VCaP (cell line): ENCODE data around the gene KCNJ4.

ENCODE experiments used
- H3K27ac ChIP-seq: fragments of 450-650 bp; 2 replicates; pipeline ENCODE4 v1.5.1; 2017
- TF ChIP-seq, protein P1 (sequence below): fragments of 450-650 bp; conservative IDR thresholded peaks from 2 replicates; pipeline ENCODE4 v1.5.1; 2017; ENCODE audit warnings: mild to moderate bottlenecking, moderate library complexity

KCNJ4 gene

DNA sequence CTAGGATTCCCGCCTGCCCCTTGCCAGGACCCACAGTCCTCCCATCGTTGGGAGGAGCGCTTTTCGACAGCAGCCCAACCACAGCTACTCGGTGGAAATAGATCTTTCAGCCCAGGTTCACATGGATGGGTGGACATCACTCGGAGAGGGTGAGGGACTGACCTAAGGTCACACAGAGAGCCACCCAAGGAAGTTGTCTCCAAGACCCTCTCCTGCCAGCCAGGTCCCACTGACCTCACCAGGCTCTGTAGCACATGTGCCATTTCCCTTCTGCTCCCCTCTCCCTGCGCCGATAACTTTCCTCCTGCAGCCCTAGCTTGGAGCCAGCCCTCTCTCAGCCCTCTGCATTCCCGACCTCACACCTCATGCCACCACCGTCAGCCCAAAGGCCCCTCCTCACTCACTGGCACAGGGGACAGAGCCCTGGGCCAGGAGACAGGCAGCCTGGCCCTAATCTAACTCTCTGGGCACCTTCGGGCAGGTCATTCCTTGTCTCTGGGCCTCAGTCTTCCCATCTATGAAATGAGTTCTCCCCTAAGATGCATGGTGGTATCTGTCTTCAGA, 4.7 kb downstream of the KCNJ4 start:
- no peak overlapping the region for H3K27ac ChIP-seq
- TF ChIP-seq, protein P1, sequence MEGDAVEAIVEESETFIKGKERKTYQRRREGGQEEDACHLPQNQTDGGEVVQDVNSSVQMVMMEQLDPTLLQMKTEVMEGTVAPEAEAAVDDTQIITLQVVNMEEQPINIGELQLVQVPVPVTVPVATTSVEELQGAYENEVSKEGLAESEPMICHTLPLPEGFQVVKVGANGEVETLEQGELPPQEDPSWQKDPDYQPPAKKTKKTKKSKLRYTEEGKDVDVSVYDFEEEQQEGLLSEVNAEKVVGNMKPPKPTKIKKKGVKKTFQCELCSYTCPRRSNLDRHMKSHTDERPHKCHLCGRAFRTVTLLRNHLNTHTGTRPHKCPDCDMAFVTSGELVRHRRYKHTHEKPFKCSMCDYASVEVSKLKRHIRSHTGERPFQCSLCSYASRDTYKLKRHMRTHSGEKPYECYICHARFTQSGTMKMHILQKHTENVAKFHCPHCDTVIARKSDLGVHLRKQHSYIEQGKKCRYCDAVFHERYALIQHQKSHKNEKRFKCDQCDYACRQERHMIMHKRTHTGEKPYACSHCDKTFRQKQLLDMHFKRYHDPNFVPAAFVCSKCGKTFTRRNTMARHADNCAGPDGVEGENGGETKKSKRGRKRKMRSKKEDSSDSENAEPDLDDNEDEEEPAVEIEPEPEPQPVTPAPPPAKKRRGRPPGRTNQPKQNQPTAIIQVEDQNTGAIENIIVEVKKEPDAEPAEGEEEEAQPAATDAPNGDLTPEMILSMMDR: no peak

DNA sequence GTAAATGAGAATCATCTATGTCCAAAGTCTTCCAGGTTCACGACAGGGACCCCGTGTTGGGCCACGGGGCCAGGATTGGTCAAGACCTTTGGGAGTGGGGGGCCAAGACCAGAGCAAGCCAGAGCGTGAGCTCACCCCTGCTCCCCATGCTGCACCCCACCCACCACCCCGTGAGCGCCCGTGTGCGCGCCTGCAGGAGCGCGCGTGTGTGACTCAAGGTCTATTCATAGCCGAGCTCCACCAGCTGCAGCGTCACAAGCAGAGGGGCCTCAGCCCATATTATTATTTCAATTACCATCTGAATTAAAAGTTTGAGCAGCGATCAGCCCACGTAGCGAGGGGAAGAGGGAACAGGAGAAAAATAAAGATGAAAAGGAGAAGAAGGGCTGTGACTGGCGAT, 5.2 kb downstream of the KCNJ4 start:
- H3K27ac ChIP-seq: no peak overlapping the region
- TF ChIP-seq, protein P1: no peak

DNA sequence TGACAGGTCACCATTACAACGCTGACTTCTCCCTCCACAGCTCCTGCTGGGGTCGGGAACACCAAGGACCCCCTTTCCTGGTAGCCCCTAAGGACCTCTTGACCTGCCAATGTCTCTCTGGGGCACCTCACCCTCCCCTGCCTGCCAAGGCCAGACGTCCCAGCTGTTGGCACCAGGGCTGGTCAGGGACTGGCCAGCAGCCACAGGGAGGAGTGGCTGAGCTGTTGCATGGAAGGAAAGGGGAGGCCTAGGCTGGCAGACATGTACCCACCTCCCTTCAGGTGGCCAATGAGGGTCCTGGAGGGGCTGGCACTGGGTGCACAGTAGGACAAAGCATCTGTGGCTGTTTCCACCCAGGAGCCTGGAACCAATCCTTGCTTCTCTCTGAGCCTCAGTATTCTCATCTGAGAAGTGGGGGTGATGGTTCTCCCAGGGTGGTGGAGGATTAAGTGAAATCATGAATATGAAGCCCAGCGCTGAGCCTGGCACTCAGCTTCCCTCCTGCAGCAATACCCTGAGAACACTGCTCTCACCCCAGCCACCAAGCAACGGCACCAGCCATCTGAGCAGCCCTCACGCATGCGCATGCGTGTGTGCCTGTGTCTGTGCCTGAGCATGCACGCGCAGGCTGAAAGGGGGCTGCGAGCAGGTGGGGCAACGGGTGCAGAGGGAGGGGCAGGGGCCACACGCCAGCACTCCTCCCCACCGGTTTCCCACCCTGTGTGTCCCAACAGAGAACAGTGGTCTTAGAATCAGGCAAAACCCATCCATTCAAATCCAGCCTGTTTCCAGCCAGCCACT, 5.9 kb downstream of the KCNJ4 start:
- TF ChIP-seq, protein P1: no peak
- H3K27ac ChIP-seq: no peak overlapping the region

GRCh38 chr22:38446018-38446601, 8.9 kb downstream of the KCNJ4 start:
- TF ChIP-seq, protein P1: no peak
- no peak overlapping the region for H3K27ac ChIP-seq

DNA sequence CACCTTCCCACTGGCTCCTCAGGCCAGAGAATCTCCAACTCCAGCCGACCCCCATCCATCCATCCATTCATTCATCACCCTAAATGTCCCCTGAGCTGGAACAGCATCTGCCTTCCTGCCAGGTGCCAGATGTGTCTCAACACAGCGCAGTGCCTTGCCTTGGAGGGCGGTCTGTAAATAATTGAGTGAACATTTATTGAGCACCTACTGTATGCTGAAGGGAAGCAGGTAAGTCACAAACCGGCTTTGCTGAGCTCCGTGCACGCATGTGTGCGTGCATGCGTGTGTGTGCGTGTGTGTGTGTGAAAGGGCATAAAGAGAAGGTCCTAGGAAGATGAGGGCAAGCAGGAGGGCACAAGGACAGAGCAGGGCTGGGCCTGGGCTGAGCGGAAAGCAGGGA, 10.2 kb downstream of the KCNJ4 start:
- no peak overlapping the region for H3K27ac ChIP-seq
- TF ChIP-seq, protein P1: no peak

DNA sequence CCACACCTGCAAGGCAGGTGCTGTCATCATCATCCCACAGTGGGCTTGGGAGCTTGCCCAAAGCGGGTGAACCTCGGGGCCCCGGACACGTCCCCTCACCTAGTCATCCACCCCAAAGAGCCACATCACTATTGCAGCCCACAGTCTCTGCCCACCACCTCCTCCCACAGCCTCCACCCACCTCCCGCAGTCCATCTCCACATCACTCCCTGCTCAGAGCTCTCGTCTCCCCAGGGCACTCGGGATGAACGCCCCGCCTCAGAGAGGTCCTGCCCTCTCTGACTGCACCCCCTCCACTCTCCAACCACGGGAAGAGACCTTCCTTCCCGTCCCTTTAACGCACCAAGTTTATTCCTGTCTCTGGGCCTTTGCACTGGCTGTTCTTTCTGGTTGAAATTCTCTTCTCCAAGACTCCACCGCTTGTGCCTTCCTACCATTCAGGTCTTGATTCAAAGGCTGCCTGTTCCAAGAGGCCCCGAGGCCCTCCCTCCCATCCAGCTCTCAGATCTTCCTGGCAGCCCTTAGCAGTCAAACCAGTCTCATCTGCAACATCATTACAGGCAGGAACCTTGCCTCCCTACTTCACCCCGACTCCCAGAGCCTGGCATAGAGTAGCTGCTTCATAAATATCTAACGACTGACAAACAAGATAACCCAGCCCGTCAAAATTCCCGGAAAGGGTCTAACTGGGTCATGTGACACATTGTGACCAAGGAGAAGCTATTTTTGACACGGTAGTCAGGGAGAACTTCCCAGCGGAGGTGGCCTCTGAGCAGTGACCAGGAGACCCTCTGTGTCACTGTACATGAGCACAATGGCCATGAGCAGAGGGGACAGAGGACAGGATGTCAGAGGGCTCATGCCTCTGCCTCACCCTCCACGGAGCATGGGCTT, 11.1 kb downstream of the KCNJ4 start:
- H3K27ac ChIP-seq: no peak overlapping the region
- TF ChIP-seq, protein P1: no peak
